ENCODE measurements around the gene ALK. TPM values are rescaled to one million over a fixed set of nuclear protein-coding genes. Genes with fewer than 3 reads are reported as not detected.

The ALK gene
- total RNA-seq, 2 experiments from 2014 or later = not detected

GRCh38 chr2:29634916-29635315, 286.5 kb downstream of the ALK start:
- POLR2A ChIA-PET = no interaction called here
- peaks cover 24% of the 10 kb centered on the region for H3K27me3 Mint-ChIP-seq
- no peak overlapping the region for H3K27ac Mint-ChIP-seq
- intact Hi-C loops (cut with micrococcal nuclease) = no loop called here
- H3K4me3 Mint-ChIP-seq = no peak overlapping the region
- H3K4me1 Mint-ChIP-seq (ENCODE audit: low read depth) = no peaks in the 10 kb centered on the region
- H3K9me3 Mint-ChIP-seq = no peaks in the 10 kb centered on the region
- CTCF ChIA-PET = no interaction called here
- no peak for DNase-seq
- no peaks in the 10 kb centered on the region for H3K36me3 Mint-ChIP-seq

- H3K36me3 Mint-ChIP-seq = no peaks in the 10 kb centered on the region
- POLR2A ChIA-PET = no interaction called here
- peaks cover 28% of the 10 kb centered on the region for H3K27me3 Mint-ChIP-seq
- CTCF ChIA-PET = no interaction called here
- no peaks in the 10 kb centered on the region for H3K4me1 Mint-ChIP-seq (ENCODE audit: low read depth)
- no peak for DNase-seq
- H3K4me3 Mint-ChIP-seq = no peak overlapping the region
- H3K9me3 Mint-ChIP-seq = no peaks in the 10 kb centered on the region
- no peak overlapping the region for H3K27ac Mint-ChIP-seq
- intact Hi-C loops (cut with micrococcal nuclease) = no loop called here
Observed at GRCh38 chr2:29632018-29632417, 289.4 kb downstream of the ALK start.

- no peaks in the 10 kb centered on the region for H3K4me1 Mint-ChIP-seq (ENCODE audit: low read depth)
- no peaks in the 10 kb centered on the region for H3K9me3 Mint-ChIP-seq
- no peaks in the 10 kb centered on the region for H3K36me3 Mint-ChIP-seq
- peaks cover 31% of the 10 kb centered on the region for H3K27me3 Mint-ChIP-seq
- ChIA-PET CTCF (no interaction called here), POLR2A (no interaction called here)
- intact Hi-C loops (cut with micrococcal nuclease) = no loop called here
- H3K27ac Mint-ChIP-seq = no peak overlapping the region
- no peak overlapping the region for H3K4me3 Mint-ChIP-seq
- no peak for DNase-seq
Observed at GRCh38 chr2:29629495-29629894, 291.9 kb downstream of the ALK start.

GRCh38 chr2:29628862-29629261, 292.5 kb downstream of the ALK start:
- POLR2A ChIA-PET = no interaction called here
- Mint-ChIP-seq H3K4me3 (no peak overlapping the region), H3K27ac (no peak overlapping the region), H3K9me3 (no peaks in the 10 kb centered on the region), H3K27me3 (peaks cover 31% of the 10 kb centered on the region), H3K4me1 (ENCODE audit: low read depth) (no peaks in the 10 kb centered on the region), H3K36me3 (no peaks in the 10 kb centered on the region)
- intact Hi-C loops (cut with micrococcal nuclease) = no loop called here
- DNase-seq = no peak
- CTCF ChIA-PET = no interaction called here

- CTCF ChIA-PET = no interaction called here
- POLR2A ChIA-PET = no interaction called here
- Mint-ChIP-seq H3K4me3 (no peak overlapping the region), H3K36me3 (no peaks in the 10 kb centered on the region), H3K27ac (no peak overlapping the region), H3K9me3 (no peaks in the 10 kb centered on the region), H3K4me1 (ENCODE audit: low read depth) (no peaks in the 10 kb centered on the region), H3K27me3 (peaks cover 31% of the 10 kb centered on the region)
- intact Hi-C loops (cut with micrococcal nuclease) = no loop called here
- no peak for DNase-seq
Observed at GRCh38 chr2:29628108-29628745, 293.2 kb downstream of the ALK start.

- ChIA-PET CTCF (no interaction called here), POLR2A (no interaction called here)
- Mint-ChIP-seq H3K4me1 (ENCODE audit: low read depth) (no peaks in the 10 kb centered on the region), H3K9me3 (no peaks in the 10 kb centered on the region), H3K27me3 (peaks cover 28% of the 10 kb centered on the region), H3K4me3 (no peak overlapping the region), H3K27ac (no peak overlapping the region), H3K36me3 (no peaks in the 10 kb centered on the region)
- intact Hi-C loops (cut with micrococcal nuclease) = no loop called here
- no peak for DNase-seq
Observed at GRCh38 chr2:29627279-29627711, 294.1 kb downstream of the ALK start.

- peaks cover 6% of the 10 kb centered on the region for H3K27me3 Mint-ChIP-seq
- H3K27ac Mint-ChIP-seq = no peak overlapping the region
- H3K36me3 Mint-ChIP-seq = no peaks in the 10 kb centered on the region
- no peak for DNase-seq
- ChIA-PET POLR2A (no interaction called here), CTCF (no interaction called here)
- no peaks in the 10 kb centered on the region for H3K4me1 Mint-ChIP-seq (ENCODE audit: low read depth)
- no peak overlapping the region for H3K4me3 Mint-ChIP-seq
- no peaks in the 10 kb centered on the region for H3K9me3 Mint-ChIP-seq
- intact Hi-C loops (cut with micrococcal nuclease) = no loop called here
Observed at GRCh38 chr2:29620890-29621289, 300.5 kb downstream of the ALK start.

- intact Hi-C loops (cut with micrococcal nuclease) = no loop called here
- peaks cover 8% of the 10 kb centered on the region for H3K27me3 Mint-ChIP-seq
- H3K4me3 Mint-ChIP-seq = no peak overlapping the region
- no peaks in the 10 kb centered on the region for H3K36me3 Mint-ChIP-seq
- ChIA-PET CTCF (no interaction called here), POLR2A (no interaction called here)
- H3K9me3 Mint-ChIP-seq = no peaks in the 10 kb centered on the region
- no peak overlapping the region for H3K27ac Mint-ChIP-seq
- DNase-seq = no peak
- H3K4me1 Mint-ChIP-seq (ENCODE audit: low read depth) = no peaks in the 10 kb centered on the region
Observed at GRCh38 chr2:29619689-29620088, 301.7 kb downstream of the ALK start.

- Mint-ChIP-seq H3K9me3 (no peaks in the 10 kb centered on the region), H3K4me1 (ENCODE audit: low read depth) (no peaks in the 10 kb centered on the region), H3K4me3 (no peak overlapping the region), H3K27me3 (peaks cover 14% of the 10 kb centered on the region), H3K27ac (no peak overlapping the region), H3K36me3 (no peaks in the 10 kb centered on the region)
- POLR2A ChIA-PET = no interaction called here
- CTCF ChIA-PET = no interaction called here
- DNase-seq = no peak
- intact Hi-C loops (cut with micrococcal nuclease) = no loop called here
Observed at GRCh38 chr2:29618024-29618423, 303.4 kb downstream of the ALK start.

GRCh38 chr2:29617351-29617750, 304.0 kb downstream of the ALK start:
- intact Hi-C loops (cut with micrococcal nuclease) = no loop called here
- Mint-ChIP-seq H3K36me3 (no peaks in the 10 kb centered on the region), H3K9me3 (no peaks in the 10 kb centered on the region), H3K27ac (no peak overlapping the region), H3K4me3 (no peak overlapping the region), H3K4me1 (ENCODE audit: low read depth) (no peaks in the 10 kb centered on the region), H3K27me3 (peaks cover 14% of the 10 kb centered on the region)
- CTCF ChIA-PET = no interaction called here
- POLR2A ChIA-PET = no interaction called here
- no peak for DNase-seq

- Mint-ChIP-seq H3K27ac (no peak overlapping the region), H3K4me1 (ENCODE audit: low read depth) (no peaks in the 10 kb centered on the region), H3K36me3 (no peaks in the 10 kb centered on the region), H3K27me3 (peaks cover 15% of the 10 kb centered on the region), H3K4me3 (no peak overlapping the region), H3K9me3 (no peaks in the 10 kb centered on the region)
- intact Hi-C loops (cut with micrococcal nuclease) = no loop called here
- no peak for DNase-seq
- ChIA-PET POLR2A (no interaction called here), CTCF (no interaction called here)
Observed at GRCh38 chr2:29616569-29616968, 304.8 kb downstream of the ALK start.

- Mint-ChIP-seq H3K36me3 (no peaks in the 10 kb centered on the region), H3K27ac (no peak overlapping the region), H3K9me3 (no peaks in the 10 kb centered on the region), H3K4me1 (ENCODE audit: low read depth) (no peaks in the 10 kb centered on the region), H3K27me3 (peaks cover 15% of the 10 kb centered on the region), H3K4me3 (no peak overlapping the region)
- ChIA-PET POLR2A (no interaction called here), CTCF (no interaction called here)
- DNase-seq = no peak
- intact Hi-C loops (cut with micrococcal nuclease) = no loop called here
Observed at GRCh38 chr2:29615841-29616240, 305.5 kb downstream of the ALK start.

GRCh38 chr2:29615183-29615582, 306.2 kb downstream of the ALK start:
- H3K27me3 Mint-ChIP-seq = peaks cover 20% of the 10 kb centered on the region
- H3K36me3 Mint-ChIP-seq = no peaks in the 10 kb centered on the region
- no peak overlapping the region for H3K27ac Mint-ChIP-seq
- H3K4me3 Mint-ChIP-seq = no peak overlapping the region
- H3K4me1 Mint-ChIP-seq (ENCODE audit: low read depth) = no peaks in the 10 kb centered on the region
- no peaks in the 10 kb centered on the region for H3K9me3 Mint-ChIP-seq
- intact Hi-C loops (cut with micrococcal nuclease) = no loop called here
- no peak for DNase-seq
- ChIA-PET POLR2A (no interaction called here), CTCF (no interaction called here)
